ENCODE measurements around the gene HELB. TPM values are rescaled to one million over a fixed set of nuclear protein-coding genes. Genes with fewer than 3 reads are reported as not detected.

Gene HELB
- polyA plus RNA-seq, 2 of the 4 experiments (the other 2 are of a cell fraction): 1.1 to 5.6 TPM

DNA sequence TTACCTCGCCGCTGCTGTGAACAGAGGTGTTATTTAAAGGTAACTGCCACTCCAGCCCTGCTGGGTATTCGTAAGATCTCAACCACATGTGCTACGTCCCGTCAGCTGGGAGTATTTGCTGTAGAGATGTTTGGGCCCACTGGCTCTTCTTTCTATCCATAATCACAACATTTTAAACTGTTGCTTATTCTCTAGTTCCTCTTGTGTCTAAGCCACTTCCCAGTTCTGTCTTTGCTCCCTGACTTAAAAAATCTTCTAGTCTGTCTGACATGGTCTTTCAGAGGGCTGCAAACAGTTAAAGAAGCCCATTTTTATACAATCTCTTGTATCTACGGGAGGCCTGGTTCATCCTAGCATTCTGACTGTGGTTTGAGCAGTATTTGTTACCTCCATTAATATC, 33.2 kb upstream of the HELB start:
- no peak overlapping the region for H3K4me3 ChIP-seq
- 53% methylated on average over 6 of the region's 6 CpGs for WGBS (ENCODE audit: missing lambda C conversion rate)
- CTCF ChIA-PET: interaction anchor here (0.5 to 3.2 kb wide), 9 partner anchors 8 to 826 kb away, joined by 3 to 12 read pairs (median 5); no protein-coding TSS in a partner anchor
- DNase-seq (ENCODE audit: low read depth in 1 of 2, low spot score in 1 of 2): no peak
- no peak overlapping the region for H3K27ac ChIP-seq
- no peak overlapping the region for H3K4me2 ChIP-seq
- TF ChIP-seq CHD4 (IDR thresholded peaks at IDR 0.05; ENCODE audit: borderline replicate concordance) (no peak), RFX5 (IDR thresholded peaks at IDR 0.05) (no peak), MYC (IDR thresholded peaks at IDR 0.05; ENCODE audit: borderline replicate concordance, low read length) (no peak), FOSL2 (IDR thresholded peaks at IDR 0.05) (no peak), FOSL2 (CRISPR knock-in tag; IDR thresholded peaks at IDR 0.05) (no peak), ELK1 (IDR thresholded peaks at IDR 0.05; ENCODE audit: low read depth, low read length) (no peak), PBX3 (IDR thresholded peaks at IDR 0.05) (no peak), KDM5A (IDR thresholded peaks at IDR 0.05) (no peak), ZFP36 (IDR thresholded peaks at IDR 0.05; ENCODE audit: borderline replicate concordance, partially characterized antibody) (no peak), E2F6 (IDR thresholded peaks at IDR 0.05; ENCODE audit: borderline replicate concordance, low read depth) (no peak), RNF2 (IDR thresholded peaks at IDR 0.05; ENCODE audit: borderline replicate concordance, low read depth) (no peak), EHMT2 (IDR thresholded peaks at IDR 0.05; ENCODE audit: low read depth) (no peak), ZSCAN20 (CRISPR knock-in tag; IDR thresholded peaks at IDR 0.05) (no peak), ESRRA (IDR thresholded peaks at IDR 0.05; ENCODE audit: borderline replicate concordance, low read length) (no peak), EHF (CRISPR knock-in tag; IDR thresholded peaks at IDR 0.05) (no peak), EP300 (IDR thresholded peaks at IDR 0.05) (no peak), CBX8 (IDR thresholded peaks at IDR 0.05) (no peak), CHD2 (IDR thresholded peaks at IDR 0.05; ENCODE audit: low read length, partially characterized antibody) (no peak)
- TF ChIP-seq, protein P1, sequence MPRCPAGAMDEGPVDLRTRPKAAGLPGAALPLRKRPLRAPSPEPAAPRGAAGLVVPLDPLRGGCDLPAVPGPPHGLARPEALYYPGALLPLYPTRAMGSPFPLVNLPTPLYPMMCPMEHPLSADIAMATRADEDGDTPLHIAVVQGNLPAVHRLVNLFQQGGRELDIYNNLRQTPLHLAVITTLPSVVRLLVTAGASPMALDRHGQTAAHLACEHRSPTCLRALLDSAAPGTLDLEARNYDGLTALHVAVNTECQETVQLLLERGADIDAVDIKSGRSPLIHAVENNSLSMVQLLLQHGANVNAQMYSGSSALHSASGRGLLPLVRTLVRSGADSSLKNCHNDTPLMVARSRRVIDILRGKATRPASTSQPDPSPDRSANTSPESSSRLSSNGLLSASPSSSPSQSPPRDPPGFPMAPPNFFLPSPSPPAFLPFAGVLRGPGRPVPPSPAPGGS (IDR thresholded peaks at IDR 0.05): no peak
- TF ChIP-seq, protein P2, sequence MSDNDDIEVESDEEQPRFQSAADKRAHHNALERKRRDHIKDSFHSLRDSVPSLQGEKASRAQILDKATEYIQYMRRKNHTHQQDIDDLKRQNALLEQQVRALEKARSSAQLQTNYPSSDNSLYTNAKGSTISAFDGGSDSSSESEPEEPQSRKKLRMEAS (IDR thresholded peaks at IDR 0.05): no peak
- H3K4me1 ChIP-seq: no peaks in the 10 kb centered on the region
- FAIRE-seq: no peak
- POLR2A ChIA-PET: no interaction called here
- no peaks in the 10 kb centered on the region for H3K9me3 ChIP-seq
- ATAC-seq: no peak

DNA sequence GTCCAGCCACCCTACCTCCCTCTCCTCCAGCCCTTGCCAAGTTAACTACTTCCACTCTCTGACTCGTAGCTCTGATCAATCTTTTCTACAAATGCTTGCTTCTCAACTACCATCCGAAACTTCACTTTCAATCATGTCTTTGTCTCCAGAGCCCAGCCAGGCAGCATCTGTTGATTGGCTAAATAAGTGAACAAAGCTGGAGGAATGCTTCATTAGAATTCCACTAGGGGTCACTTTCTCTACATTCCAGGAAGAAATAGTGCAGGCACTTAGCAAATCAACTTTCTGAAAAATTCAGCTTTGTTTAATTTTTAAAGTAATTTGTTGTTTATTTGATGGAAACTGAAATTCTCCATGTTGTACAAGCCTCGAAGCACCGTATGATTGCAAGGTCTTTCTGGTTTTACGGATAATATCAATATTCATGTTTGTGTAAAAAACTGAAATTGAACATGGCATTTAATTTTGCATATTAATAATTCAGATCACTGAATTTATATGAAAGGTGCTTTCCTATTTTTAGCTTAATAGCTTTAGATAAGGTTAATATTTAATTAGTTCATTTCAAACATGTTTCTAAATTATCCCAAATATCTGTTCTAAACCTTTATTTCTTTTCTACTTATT, 32.4 kb upstream of the HELB start:
- Histone ChIP-seq H3K9me3 (no peaks in the 10 kb centered on the region), H3K4me1 (no peaks in the 10 kb centered on the region), H3K4me3 (no peak overlapping the region), H3K27ac (no peak overlapping the region), H3K4me2 (no peak overlapping the region)
- POLR2A ChIA-PET: no interaction called here
- CTCF ChIA-PET: interaction anchor here (0.6 to 3.2 kb wide), 17 partner anchors 8 to 1103 kb away, joined by 3 to 12 read pairs (median 3); no protein-coding TSS in a partner anchor
- peak; percentile 47 to 53 for DNase-seq (ENCODE audit: low read depth in 1 of 2, low spot score in 1 of 2)
- FAIRE-seq: peak; percentile 67
- peak; percentile 83 to 90; a peak in 5 of 6 replicates for ATAC-seq
- TF ChIP-seq HOXB13 (CRISPR knock-in tag; IDR thresholded peaks at IDR 0.05; ENCODE audit: low read depth): no peak
- peak; percentile 51; the same call in 1 of the 3 replicates for TF ChIP-seq SMC3 (IDR thresholded peaks at IDR 0.05)
- TF ChIP-seq NR3C1 (IDR thresholded peaks at IDR 0.05): no peak
- TF ChIP-seq RNF2 (IDR thresholded peaks at IDR 0.05; ENCODE audit: borderline replicate concordance, low read depth): no peak
- TF ChIP-seq CTCF (IDR thresholded peaks at IDR 0.05): peak; percentile 70
- TF ChIP-seq, protein P2 (IDR thresholded peaks at IDR 0.05): no peak
- peak; percentile 63 to 65 for TF ChIP-seq RAD21 (conservative IDR thresholded peaks at IDR 0.05 in 1 of 2, IDR thresholded peaks at IDR 0.05 in 1 of 2)
- TF ChIP-seq, protein P3, sequence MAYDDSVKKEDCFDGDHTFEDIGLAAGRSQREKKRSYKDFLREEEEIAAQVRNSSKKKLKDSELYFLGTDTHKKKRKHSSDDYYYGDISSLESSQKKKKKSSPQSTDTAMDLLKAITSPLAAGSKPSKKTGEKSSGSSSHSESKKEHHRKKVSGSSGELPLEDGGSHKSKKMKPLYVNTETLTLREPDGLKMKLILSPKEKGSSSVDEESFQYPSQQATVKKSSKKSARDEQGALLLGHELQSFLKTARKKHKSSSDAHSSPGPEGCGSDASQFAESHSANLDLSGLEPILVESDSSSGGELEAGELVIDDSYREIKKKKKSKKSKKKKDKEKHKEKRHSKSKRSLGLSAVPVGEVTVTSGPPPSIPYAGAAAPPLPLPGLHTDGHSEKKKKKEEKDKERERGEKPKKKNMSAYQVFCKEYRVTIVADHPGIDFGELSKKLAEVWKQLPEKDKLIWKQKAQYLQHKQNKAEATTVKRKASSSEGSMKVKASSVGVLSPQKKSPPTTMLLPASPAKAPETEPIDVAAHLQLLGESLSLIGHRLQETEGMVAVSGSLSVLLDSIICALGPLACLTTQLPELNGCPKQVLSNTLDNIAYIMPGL (CRISPR knock-in tag; IDR thresholded peaks at IDR 0.05; ENCODE audit: borderline replicate concordance): no peak
- 10% methylated on average over 5 of the region's 5 CpGs for WGBS (ENCODE audit: missing lambda C conversion rate)
